Heart left ventricle (tissue), 16 donors: ENCODE measurements around the gene AGRN. TPM values are rescaled to one million over a fixed set of nuclear protein-coding genes. Genes with fewer than 3 reads are reported as not detected.

Experiments used
- ATAC-seq, 4 donors: fragments of 200-7000 bp; cut with Tn5 transposase; one replicate each; pipeline ENCODE4 v1.9.1; 2020 to 2022; ENCODE audit warnings: moderate library complexity in 4 of 4, mild to moderate bottlenecking in 3 of 4, moderate number of reproducible peaks in 1 of 4
- DNase-seq, 5 donors: peaks; one replicate each; pipeline ENCODE4 v3.0.0-alpha.2; 2020
- H3K27ac ChIP-seq, 12 donors: fragments of 200-600 bp; sonication (generic) in 4 of 12; one replicate each; pipeline versions ENCODE4 v1.5.0 to v1.8.0; 2016 to 2022; ENCODE audit warnings: mild to moderate bottlenecking in 2 of 12
- H3K27me3 ChIP-seq, 9 donors: fragments of 200-600 bp; sonication (generic) in 2 of 9; one replicate each; pipeline versions ENCODE4 v1.5.1 to v1.8.0; 2016 to 2022; ENCODE audit warnings: mild to moderate bottlenecking in 3 of 9
- H3K36me3 ChIP-seq, 9 donors: fragments of 200-600 bp; sonication (generic) in 2 of 9; one replicate each; pipeline versions ENCODE4 v1.5.0 to v1.8.0; 2018 to 2022; ENCODE audit warnings: mild to moderate bottlenecking in 2 of 9
- H3K4me1 ChIP-seq, 12 donors: fragments of 200-600 bp; sonication (generic) in 4 of 12; one replicate each; pipeline versions ENCODE4 v1.5.0 to v1.8.0; 2016 to 2022; ENCODE audit warnings: mild to moderate bottlenecking in 3 of 12
- H3K4me3 ChIP-seq, 12 donors: fragments of 200-600 bp; sonication (generic) in 4 of 12; one replicate each; pipeline versions ENCODE4 v1.5.0 to v1.8.0; 2017 to 2022; ENCODE audit warnings: mild to moderate bottlenecking in 9 of 12, moderate library complexity in 4 of 12
- H3K9me3 ChIP-seq, 12 donors: fragments of 200-600 bp; sonication (generic) in 4 of 12; one replicate each; pipeline versions ENCODE4 v1.5.0 to v1.8.0; 2016 to 2022; ENCODE audit warnings: mild to moderate bottlenecking in 1 of 12
- POLR2A ChIP-seq, 2 donors: fragments of 450-650 bp; IDR thresholded peaks; one replicate each; pipeline ENCODE4 v1.6.1; 2017; ENCODE audit warnings: antibody characterized with exemption in 2 of 2, mild to moderate bottlenecking in 2 of 2, moderate library complexity in 2 of 2
- WGBS, 4 donors: extraction: QIAGEN DNeasy Blood & Tissue Kit in 2 of 4; methylation state at CpG; one replicate each; pipeline versions ENCODE4 v1.1.5 to v1.1.7; 2013 to 2018; 5-methylcytosine and 5-hydroxymethylcytosine counted together
- intact Hi-C, 10 donors: fragments of 100-400 bp; cut with DNase I; formaldehyde crosslinking; loops; one replicate each; pipeline versions ENCODE4 v1.11.1 to v1.14.2; 2022
- polyA plus RNA-seq, 2 donors: library from polyadenylated mRNA; stranded (reverse); fragments of 200-250 nt; gene quantifications; one replicate each; pipeline ENCODE4 v1.2.3, GENCODE V29; 2013
- total RNA-seq, 9 donors: library from RNA; depleted of rRNA in 2 of 9; stranded (reverse); fragments of >200 nt in 2 of 9; fragmentation: NEBNext Ultra II Directional in 3 of 9; extraction: Animal tissue kit (Norgen Biotek cat#: 25700) in 3 of 9; gene quantifications; one replicate each; pipeline versions ENCODE4 v1.1.0 to v1.2.4, GENCODE V29; 2016 to 2023
- TF ChIP-seq, protein P1 (sequence below), 12 donors: fragments of 200-600 bp; sonication (generic) in 4 of 12; IDR thresholded peaks; one replicate each; pipeline versions ENCODE4 v1.5.0 to v1.8.0; 2018 to 2022; ENCODE audit warnings: antibody characterized with exemption in 12 of 12, mild to moderate bottlenecking in 5 of 12
- donor health status: ischemic (EF 13 %, LVEDD 7.1; RV severe dilation, severe dysfunction).
- donor health status: healthy with polysubstance abuse.
- donor health status: DM: no; HTN: yes; CAD: no.
- donor health status: DM: no; HTN: no; CAD: no.
- donor health status: ischemic (EF 25% LVEDD 6.9; RV normal size, moderate dysfunction).
- donor health status: ischemic (EF 25% LVEDD 5.7; RV mildly dilated, moderate dysfunction).
- donor health status: healthy.
- donor health status: DM: yes; HTN: yes; CAD: no.
- donor health status: ischemic (EF 35%, LVEDD 5.7; RV mildly dilated, moderate dysfunction).
- donor health status: nonischemic (EF 11% LVEDD 7.7; RV severe dilation, severe dysfunction).
- donor health status: DM: yes; HTN: yes; CAD: no.
- donor health status: PGD.
- donor health status: ischemic (EF 29% LVEDD 5.4; RV normal size, mild dysfunction).
- donor health status: nonischemic (EF 23%, LVEDD 6.1; RV moderate dilation, normal function).

The AGRN gene
- total and polyA plus RNA-seq, 11 donors, result 9.7 to 45.7 (median 18.6) TPM

DNA sequence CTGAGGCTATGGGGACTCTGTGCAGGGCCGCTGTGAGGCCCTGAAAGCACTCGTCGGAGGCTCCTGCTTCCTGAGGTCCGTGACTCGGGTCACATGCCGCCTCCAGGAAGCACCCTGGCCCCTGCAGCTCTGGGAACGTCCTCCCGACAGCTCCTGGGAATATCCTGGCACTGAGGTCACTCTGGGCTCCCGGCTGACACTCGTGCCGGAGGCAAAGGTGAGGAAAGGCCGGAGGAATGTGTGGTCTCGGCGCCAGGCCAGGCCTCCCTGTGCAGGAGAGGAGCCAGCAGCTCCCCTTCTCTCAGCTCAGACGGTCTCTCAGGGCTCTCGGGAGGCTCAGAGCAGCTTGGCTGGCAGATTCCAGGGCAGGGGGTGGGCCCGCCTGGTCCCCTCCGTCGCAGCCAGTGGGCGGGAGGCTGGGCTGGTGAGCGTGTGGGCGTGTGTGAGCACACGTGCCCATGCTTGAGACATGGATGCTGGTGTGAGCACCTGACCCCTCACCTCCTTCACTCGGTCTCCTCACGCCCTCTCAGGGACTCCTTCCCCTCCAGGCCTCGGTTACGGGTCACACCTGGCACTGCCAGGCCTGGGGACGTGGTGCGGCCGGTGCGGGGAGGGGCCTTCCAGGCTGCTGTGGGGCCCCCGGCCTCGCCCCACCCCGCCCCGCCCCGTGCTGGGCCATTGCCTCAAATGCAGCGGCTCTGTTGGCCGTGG, 59.6 kb downstream of the AGRN start:
- no peak for TF ChIP-seq POLR2A (IDR thresholded peaks at IDR 0.05)
- TF ChIP-seq, protein P1, sequence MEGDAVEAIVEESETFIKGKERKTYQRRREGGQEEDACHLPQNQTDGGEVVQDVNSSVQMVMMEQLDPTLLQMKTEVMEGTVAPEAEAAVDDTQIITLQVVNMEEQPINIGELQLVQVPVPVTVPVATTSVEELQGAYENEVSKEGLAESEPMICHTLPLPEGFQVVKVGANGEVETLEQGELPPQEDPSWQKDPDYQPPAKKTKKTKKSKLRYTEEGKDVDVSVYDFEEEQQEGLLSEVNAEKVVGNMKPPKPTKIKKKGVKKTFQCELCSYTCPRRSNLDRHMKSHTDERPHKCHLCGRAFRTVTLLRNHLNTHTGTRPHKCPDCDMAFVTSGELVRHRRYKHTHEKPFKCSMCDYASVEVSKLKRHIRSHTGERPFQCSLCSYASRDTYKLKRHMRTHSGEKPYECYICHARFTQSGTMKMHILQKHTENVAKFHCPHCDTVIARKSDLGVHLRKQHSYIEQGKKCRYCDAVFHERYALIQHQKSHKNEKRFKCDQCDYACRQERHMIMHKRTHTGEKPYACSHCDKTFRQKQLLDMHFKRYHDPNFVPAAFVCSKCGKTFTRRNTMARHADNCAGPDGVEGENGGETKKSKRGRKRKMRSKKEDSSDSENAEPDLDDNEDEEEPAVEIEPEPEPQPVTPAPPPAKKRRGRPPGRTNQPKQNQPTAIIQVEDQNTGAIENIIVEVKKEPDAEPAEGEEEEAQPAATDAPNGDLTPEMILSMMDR (IDR thresholded peaks at IDR 0.05), result no peak
- no peaks in the 10 kb centered on the region for H3K9me3 ChIP-seq
- DNase-seq (peak in 4 of 5 donors; percentile 35 to 72 (median 58)), ATAC-seq (peak; percentile 50 to 63 (median 61))
- H3K27me3 ChIP-seq, result peaks cover 0 to 11% (median 7%) of the 10 kb centered on the region in 9 donors
- H3K4me3 ChIP-seq, result peak overlapping the region in 10 of 12 donors; percentile 27 to 52 (median 42)
- H3K36me3 ChIP-seq, result peaks cover 0 to 3% (median 0%) of the 10 kb centered on the region in 9 donors
- H3K27ac ChIP-seq, result peak overlapping the region in 8 of 12 donors; percentile 24 to 69 (median 45)
- H3K4me1 ChIP-seq, result peaks cover 0 to 14% (median 12%) of the 10 kb centered on the region in 12 donors
- intact Hi-C loops, result no loop called here
- 1 to 2% (median 1%) methylated on average over 23 to 38 of the region's 38 CpGs for WGBS, 4 donors

- H3K4me1 ChIP-seq, result peaks cover 0 to 14% (median 12%) of the 10 kb centered on the region in 12 donors
- peak; percentile 60 to 80 (median 70) for DNase-seq
- intact Hi-C loops, result no loop called here
- peak overlapping the region in 10 of 12 donors; percentile 27 to 52 (median 42) for H3K4me3 ChIP-seq
- WGBS, 4 donors, result 2 to 9% (median 5%) methylated on average over 14 to 21 of the region's 23 CpGs
- peaks cover 0 to 5% (median 1%) of the 10 kb centered on the region in 9 donors for H3K27me3 ChIP-seq
- no peaks in the 10 kb centered on the region for H3K9me3 ChIP-seq
- ATAC-seq, result peak; percentile 85 to 93 (median 87)
- peak overlapping the region in 8 of 12 donors; percentile 24 to 69 (median 45) for H3K27ac ChIP-seq
- H3K36me3 ChIP-seq, result peaks cover 0 to 3% (median 0%) of the 10 kb centered on the region in 9 donors
- TF ChIP-seq, protein P1 (IDR thresholded peaks at IDR 0.05), result no peak
- TF ChIP-seq POLR2A (IDR thresholded peaks at IDR 0.05), result no peak
These were observed 60.3 kb downstream of the AGRN start for GRCh38 chr1:1080122-1080757.

DNA sequence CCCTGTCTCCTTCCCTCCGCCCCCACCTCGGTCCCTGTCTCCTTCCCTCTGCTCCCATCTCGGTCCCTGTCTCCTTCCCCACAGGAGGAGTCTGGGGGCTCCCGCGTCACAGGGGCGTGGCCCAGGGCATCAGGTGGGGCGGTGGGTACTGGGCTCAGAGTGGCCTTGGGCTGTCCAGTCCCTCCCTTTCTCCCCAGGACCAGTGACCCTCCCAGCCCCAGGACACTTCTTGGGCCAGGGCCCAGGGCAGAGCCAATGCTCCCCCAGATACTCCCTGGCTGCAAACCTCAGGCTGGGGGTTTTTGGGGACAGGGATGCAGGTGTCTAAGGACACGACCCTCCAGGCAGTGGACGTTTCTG, 61.0 kb downstream of the AGRN start:
- DNase-seq (peak in 1 of 5 donors; percentile 19), ATAC-seq (peak in 1 of 4 donors; percentile 6)
- TF ChIP-seq, protein P1 (IDR thresholded peaks at IDR 0.05), result no peak
- no peak for TF ChIP-seq POLR2A (IDR thresholded peaks at IDR 0.05)
- peaks cover 0 to 3% (median 0%) of the 10 kb centered on the region in 9 donors for H3K36me3 ChIP-seq
- intact Hi-C loops, result no loop called here
- H3K9me3 ChIP-seq, result no peaks in the 10 kb centered on the region
- peaks cover 0 to 4% (median 0%) of the 10 kb centered on the region in 9 donors for H3K27me3 ChIP-seq
- WGBS, 4 donors, result 48 to 64% (median 61%) methylated on average over 7 to 9 of the region's 9 CpGs
- no peak overlapping the region for H3K27ac ChIP-seq
- H3K4me1 ChIP-seq, result peaks cover 0 to 14% (median 12%) of the 10 kb centered on the region in 12 donors
- H3K4me3 ChIP-seq, result no peak overlapping the region
